K562 (cell line): ENCODE results near the gene ENC1. TPM values are rescaled to one million over a fixed set of nuclear protein-coding genes. Genes with fewer than 3 reads are reported as not detected.

Experiments used
- ATAC-seq: fragments of 200-7000 bp; cut with Tn5 transposase; 3 replicates; pipeline ENCODE4 v1.9.1; 2020; ENCODE audit warnings: moderate library complexity
- BruUV-seq: library from RNA; stranded (reverse); fragments of 400-500 nt; replicated peaks from 2 replicates; lab custom pipeline; 2021; lab: Mats Ljungman, UMichigan
- CTCF ChIA-PET: fragments of 300-600 bp; formaldehyde crosslinking; extraction: SDS; loops from one replicate; lab custom pipeline; 2021; ENCODE audit warnings: low intra/inter-chr PET ratio; lab: Yijun Ruan, JAX
- POLR2A ChIA-PET: fragments of 300-600, 350-650 bp; sonication (Branson Sonifier 250); formaldehyde crosslinking; extraction: SDS; loops from one replicate; lab custom pipeline; 2021; ENCODE audit warnings: antibody characterized with exemption, inconsistent platforms; lab: Yijun Ruan, JAX
- DNase-seq, 4 experiments: peaks; one replicate each; pipeline versions ENCODE4 v3.0.0 to v3.0.0-alpha.2; 2011 to 2018; ENCODE audit warnings: low spot score in 3 of 4, mixed read lengths in 3 of 4; ENCODE audit errors: extremely low read depth in 1 of 4
- FAIRE-seq: peaks from 2 replicates; lab custom pipeline; 2011; peaks lifted over from hg19 to GRCh38; lab: Jason Lieb, UNC
- H2AFZ ChIP-seq: 2 replicates; pipeline ENCODE4 v1.6.0; 2011; ENCODE audit warnings: low read depth, low read length, control low read depth, inconsistent platforms
- H3K27ac ChIP-seq: fragments of 200-600 bp; 3 replicates; pipeline ENCODE4 v1.8.0; 2011; ENCODE audit warnings: low read depth, mild to moderate bottlenecking, control low read depth, inconsistent platforms, low read length, moderate library complexity, mixed read lengths; ENCODE audit errors: extremely low read depth
- H3K27me3 ChIP-seq, 2 experiments: fragments of 300-600 bp in 1 of 2; 2 replicates in 1 of 2; 3 replicates in 1 of 2; pipeline versions ENCODE4 v1.6.0 to v1.8.0; 2011; ENCODE audit warnings: inconsistent platforms in 2 of 2, low read length in 2 of 2, mild to moderate bottlenecking in 1 of 2, mixed read lengths in 1 of 2, moderate library complexity in 1 of 2; ENCODE audit not compliant: control insufficient read depth in 2 of 2, insufficient read depth in 2 of 2
- H3K36me3 ChIP-seq: fragments of 300-600 bp; 3 replicates; pipeline ENCODE4 v1.8.0; 2011; ENCODE audit warnings: mild to moderate bottlenecking, low read length, inconsistent platforms; ENCODE audit not compliant: control insufficient read depth, insufficient read depth
- H3K4me1 ChIP-seq, 2 experiments: fragments of 200-600 bp in 1 of 2; replicated peaks in 1 of 2; 2 replicates in 1 of 2; 3 replicates in 1 of 2; pipeline versions ENCODE4 v1.5.1 to v1.8.0; 2011; ENCODE audit warnings: inconsistent platforms in 2 of 2, low read length in 2 of 2, mild to moderate bottlenecking in 1 of 2, mixed read lengths in 1 of 2, moderate library complexity in 1 of 2; ENCODE audit not compliant: control insufficient read depth in 2 of 2, insufficient read depth in 2 of 2
- H3K4me2 ChIP-seq: 2 replicates; pipeline ENCODE4 v1.6.1; 2011; ENCODE audit warnings: low read length, control low read depth, inconsistent platforms, mixed read lengths; ENCODE audit not compliant: insufficient read depth
- H3K4me3 ChIP-seq: fragments of 200-600 bp; sonication (generic), shearing (Covaris generic); 2 replicates; pipeline ENCODE4 v1.5.1; 2016; ENCODE audit warnings: control low read depth, inconsistent platforms
- H3K79me2 ChIP-seq: fragments of 200-600 bp; 3 replicates; pipeline ENCODE4 v1.8.0; 2011; ENCODE audit warnings: low read length, inconsistent platforms; ENCODE audit not compliant: control insufficient read depth, insufficient read depth
- H3K9ac ChIP-seq, 2 experiments: 2 replicates each; pipeline versions ENCODE4 v1.6.0 to v1.6.1; 2011; ENCODE audit warnings: low read depth in 2 of 2, low read length in 2 of 2, control low read depth in 1 of 2, inconsistent platforms in 1 of 2, mild to moderate bottlenecking in 1 of 2, mixed read lengths in 1 of 2; ENCODE audit not compliant: insufficient read depth in 1 of 2
- H3K9me1 ChIP-seq: one replicate; pipeline ENCODE4 v1.6.0; 2011; ENCODE audit warnings: inconsistent platforms, mild to moderate bottlenecking, low read length, moderate library complexity; ENCODE audit not compliant: control insufficient read depth, insufficient read depth
- H3K9me3 ChIP-seq: replicated peaks from 2 replicates; pipeline ENCODE4 v1.5.1; 2011; ENCODE audit warnings: low read depth, low read length, inconsistent platforms; ENCODE audit not compliant: control insufficient read depth, insufficient read depth
- H4K20me1 ChIP-seq: replicated peaks from 2 replicates; pipeline ENCODE4 v1.6.1; 2011; ENCODE audit warnings: low read length, inconsistent platforms, mixed read lengths; ENCODE audit not compliant: control insufficient read depth, insufficient read depth
- EHMT2 ChIP-seq: fragments of 450-650 bp; IDR thresholded peaks from 2 replicates; pipeline ENCODE4 v1.6.1; 2018; ENCODE audit warnings: antibody characterized with exemption
- FOXK2 ChIP-seq, 2 experiments: fragments of 450-650 bp; IDR thresholded peaks in 1 of 2; conservative IDR thresholded peaks in 1 of 2; 2 replicates each; pipeline ENCODE4 v1.6.1; 2016; ENCODE audit warnings: low read depth in 2 of 2, mild to moderate bottlenecking in 1 of 2
- PHTF2 ChIP-seq: fragments of 250-450 bp; sonication (Bioruptor Pico); IDR thresholded peaks from 2 replicates; pipeline ENCODE4 v1.5.0; 2021; ENCODE audit warnings: mild to moderate bottlenecking
- PPARD ChIP-seq: fragments of 250-450 bp; sonication (Bioruptor Pico); IDR thresholded peaks from 2 replicates; pipeline ENCODE4 v1.8.0; 2022; ENCODE audit warnings: inconsistent platforms, mild to moderate bottlenecking, moderate library complexity
- SUPT5H ChIP-seq: fragments of 450-650 bp; IDR thresholded peaks from 2 replicates; pipeline ENCODE4 v1.6.1; 2016
- ZNF239 ChIP-seq: fragments of 250-450 bp; sonication (Bioruptor Pico); IDR thresholded peaks from 2 replicates; pipeline ENCODE4 v1.4.0; 2020; ENCODE audit warnings: mild to moderate bottlenecking
- ZNF354B ChIP-seq: fragments of 250-450 bp; sonication (Bioruptor Pico); IDR thresholded peaks from 2 replicates; pipeline ENCODE4 v1.4.0; 2020
- ZNF398 ChIP-seq: fragments of 250-450 bp; sonication (Bioruptor Pico); IDR thresholded peaks from 2 replicates; pipeline ENCODE4 v1.8.0; 2021; ENCODE audit warnings: moderate library complexity, mild to moderate bottlenecking, inconsistent platforms
- ZNF407 ChIP-seq: fragments of 450-650 bp; IDR thresholded peaks from 2 replicates; pipeline ENCODE4 v1.6.1; 2016; ENCODE audit warnings: low read depth
- WGBS: fragments of 100-300 bp; shearing (Covaris generic); methylation state at CpG from one replicate; pipeline ENCODE4 v1.1.6; 2016; ENCODE audit warnings: low coverage, mixed read lengths; ENCODE audit not compliant: insufficient coverage; ENCODE audit errors: missing lambda C conversion rate; 5-methylcytosine and 5-hydroxymethylcytosine counted together
- in situ Hi-C: fragments of 300-500 bp; cut with MboI; formaldehyde crosslinking; loops from 4 replicates; pipeline ENCODE4 v1.15.0; 2018; ENCODE audit warnings: inconsistent platforms, mixed read lengths
- intact Hi-C: fragments of 100-400 bp; cut with micrococcal nuclease; formaldehyde crosslinking; loops from 2 replicates; pipeline ENCODE4 v1.14.2; 2022
- polyA plus RNA-seq, 8 experiments: library from polyadenylated mRNA; depleted of rRNA in 4 of 8; stranded (reverse) in 5 of 8; unstranded in 3 of 8; fragments of >200 nt; fragmentation: Nextera tagmentation in 2 of 8; fragmentation: Illumina TruSeq in 1 of 8; extraction: Ambion mirVana in 2 of 8; extraction: Trizol in 1 of 8; gene quantifications; 2 replicates each; pipeline versions ENCODE4 v1.2.1 to v1.2.3, GENCODE V29; 2011 to 2014; ENCODE audit warnings: inconsistent platforms in 1 of 8, missing spikeins in 1 of 8
- total RNA-seq, 7 experiments: library from RNA; depleted of rRNA in 6 of 7; stranded (reverse); fragments of >200 nt in 6 of 7; fragmentation: Illumina TruSeq in 2 of 7; extraction: Trizol in 2 of 7; gene quantifications; 2 replicates each; pipeline versions ENCODE4 v1.2.1 to v1.2.3, GENCODE V29; 2011 to 2021; ENCODE audit warnings: low replicate concordance in 1 of 7

The ENC1 gene
- total and polyA plus RNA-seq, 9 of the 15 experiments (the other 6 are each of a cell fraction or from before 2014, with no cell fraction given): 0.17 to 3.2 (median 0.97) TPM

- Histone ChIP-seq H3K27ac (no peak overlapping the region), H3K9ac (no peak overlapping the region), H3K4me3 (no peak overlapping the region), H3K27me3 (peaks cover 4 to 9% of the 10 kb centered on the region in 2 experiments; a peak in 3 of 5 replicates), H3K4me1 (peaks cover 3 to 11% of the 10 kb centered on the region in 2 experiments; a peak in 2 of 5 replicates), H3K9me1 (no peaks in the 10 kb centered on the region), H4K20me1 (no peaks in the 10 kb centered on the region), H3K79me2 (no peaks in the 10 kb centered on the region), H2AFZ (no peak overlapping the region), H3K36me3 (no peaks in the 10 kb centered on the region), H3K4me2 (no peak overlapping the region), H3K9me3 (no peaks in the 10 kb centered on the region)
- WGBS: 62% methylated on average over 7 of the region's 7 CpGs
- ChIA-PET CTCF (no interaction called here), POLR2A (interaction anchor here (0.6 to 0.7 kb wide), 2 partner anchors 14 to 596 kb away, joined by 3 to 4 read pairs; no protein-coding TSS in a partner anchor)
- no peak for FAIRE-seq
- ATAC-seq: no peak
- no peak for TF ChIP-seq ZNF354B
- TF ChIP-seq EHMT2: no peak
- no peak for TF ChIP-seq ZNF398 (CRISPR knock-in tag)
- no peak for TF ChIP-seq ZNF407
- TF ChIP-seq PPARD (CRISPR knock-in tag): no peak
- TF ChIP-seq SUPT5H: no peak
- no peak for TF ChIP-seq FOXK2 (conservative IDR thresholded peaks at IDR 0.05 in 1 of 2, IDR thresholded peaks at IDR 0.05 in 1 of 2; ENCODE audit: low read depth in 2 of 2)
- TF ChIP-seq PHTF2 (CRISPR knock-in tag): no peak
- TF ChIP-seq ZNF239 (CRISPR knock-in tag): no peak
- in situ Hi-C loops: loop anchor here (25.0 kb wide), 1 partner anchor 593 kb away; no protein-coding TSS in a partner anchor
- intact Hi-C loops: no loop called here
- no peak for DNase-seq
- no TSS peak for BruUV-seq
Observed at GRCh38 chr5:74630453-74631066, 10.0 kb downstream of the ENC1 start.
